Hepatic stellate cell (primary cell): ENCODE results near the gene VAT1.

ENCODE experiments used
- DNase-seq: peaks from one replicate; pipeline ENCODE4 v3.0.0; 2011; ENCODE audit warnings: low spot score

The VAT1 gene

DNA sequence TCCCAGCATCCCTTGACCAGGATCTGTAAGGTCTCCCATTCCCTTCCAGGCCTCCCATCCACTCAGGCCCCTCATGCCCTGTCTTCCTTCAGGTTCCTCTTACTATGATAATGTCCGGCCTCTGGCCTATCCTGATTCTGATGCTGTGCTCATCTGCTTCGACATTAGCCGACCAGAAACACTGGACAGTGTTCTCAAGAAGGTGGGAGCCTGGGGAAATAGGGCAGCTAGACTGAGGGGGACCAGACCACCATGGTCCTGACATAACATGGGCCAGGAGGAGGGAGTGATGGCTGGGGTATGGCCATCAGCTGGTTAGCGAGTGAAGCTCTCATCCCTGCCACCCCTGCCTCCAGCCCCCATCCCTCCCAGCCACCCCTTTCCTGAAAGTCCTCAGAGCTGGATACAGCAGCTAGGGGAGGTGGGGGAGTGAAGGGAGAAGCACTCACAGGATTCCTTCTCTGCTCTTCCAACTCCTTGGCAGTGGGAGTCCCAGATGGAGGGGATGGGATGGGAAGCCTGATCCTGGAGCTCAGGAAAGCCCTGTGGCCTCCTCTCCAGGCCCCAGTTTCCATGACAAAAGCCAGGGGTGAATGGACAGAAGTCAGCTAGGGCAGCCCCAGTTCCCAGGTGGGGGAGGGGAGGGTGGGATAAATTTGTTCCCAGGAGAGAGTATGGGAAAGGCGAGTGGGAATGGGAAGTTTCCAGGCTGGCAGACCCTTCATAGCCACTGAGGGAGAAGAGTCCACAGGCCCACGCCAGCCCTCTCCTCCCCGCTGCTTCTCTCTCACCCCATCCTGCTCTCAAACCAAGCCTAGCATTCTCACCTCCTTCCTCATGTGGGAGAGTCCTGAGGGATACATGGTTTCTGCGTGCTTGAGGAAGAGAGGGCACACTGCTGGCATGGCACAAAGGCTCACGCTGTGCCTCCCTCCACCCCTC is 5.2 kb upstream of the VAT1 start:
- no peak for DNase-seq

DNA sequence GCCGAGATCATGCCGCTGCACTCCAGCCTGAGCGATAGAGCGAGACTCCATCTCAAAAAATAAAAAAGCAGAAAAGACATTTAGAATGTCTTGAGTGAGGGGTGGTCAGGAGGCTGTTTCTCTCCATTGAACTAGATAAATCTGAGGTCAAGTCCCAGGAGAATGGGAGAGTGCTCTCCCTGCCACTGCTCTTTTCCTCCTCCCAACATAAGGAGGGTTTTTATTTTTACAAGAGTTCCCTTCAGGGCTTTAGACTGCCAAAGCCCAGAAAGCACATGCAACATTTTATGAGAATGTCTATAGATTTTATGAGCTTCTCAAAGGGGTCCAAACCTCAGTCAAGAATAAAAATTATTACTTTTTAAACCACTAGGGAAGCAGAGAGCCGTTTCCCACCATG is 4.4 kb upstream of the VAT1 start:
- no peak for DNase-seq

DNA sequence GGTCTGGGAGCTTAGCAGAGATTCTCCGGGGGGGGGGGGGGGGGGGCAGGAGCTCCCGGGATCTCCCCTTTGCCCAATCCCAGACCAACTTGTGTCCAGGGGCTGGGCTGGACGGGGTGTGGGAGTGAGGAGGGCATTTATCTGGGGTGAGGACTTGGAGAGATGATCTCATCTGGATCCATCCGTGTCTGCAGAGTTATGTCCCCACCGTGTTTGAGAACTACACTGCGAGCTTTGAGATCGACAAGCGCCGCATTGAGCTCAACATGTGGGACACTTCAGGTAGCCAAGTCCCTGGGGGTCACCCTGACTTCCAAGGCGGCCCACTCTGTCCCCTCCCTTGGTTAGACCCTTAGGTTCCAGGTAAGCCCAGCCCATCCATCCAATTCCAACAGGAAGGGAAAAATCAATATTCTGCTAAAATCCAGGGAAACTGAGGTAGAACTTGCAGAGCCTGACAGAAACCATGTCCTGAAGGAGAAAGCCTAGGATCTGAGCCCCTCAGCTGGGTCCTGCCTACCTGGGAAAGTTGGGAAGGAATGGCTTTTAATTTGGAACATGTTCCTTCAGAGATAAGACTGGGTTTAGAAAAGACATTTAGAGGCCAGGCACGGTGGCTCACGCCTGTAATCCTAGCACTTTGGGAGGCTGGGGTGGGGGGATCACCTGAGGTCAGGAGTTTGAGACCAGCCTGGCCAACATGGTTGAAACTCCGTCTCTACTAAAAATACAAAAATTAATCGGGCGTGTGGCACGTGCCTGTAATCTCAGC is 3.8 kb upstream of the VAT1 start:
- DNase-seq = no peak

DNA sequence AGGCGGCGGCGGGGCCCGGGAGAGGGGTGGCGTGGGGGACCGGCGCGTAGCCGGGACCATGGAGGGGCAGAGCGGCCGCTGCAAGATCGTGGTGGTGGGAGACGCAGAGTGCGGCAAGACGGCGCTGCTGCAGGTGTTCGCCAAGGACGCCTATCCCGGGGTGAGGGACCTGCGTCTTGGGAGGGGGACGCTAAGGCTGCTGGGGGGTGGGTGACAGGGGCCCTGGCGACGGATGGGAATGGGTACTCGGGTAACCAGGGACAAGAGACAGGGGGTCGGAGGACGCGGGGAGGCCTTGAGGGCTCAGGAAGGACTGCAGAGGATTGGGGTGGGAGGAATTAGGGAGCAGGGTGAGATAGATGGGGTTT is 3.1 kb upstream of the VAT1 start:
- DNase-seq = no peak

DNA sequence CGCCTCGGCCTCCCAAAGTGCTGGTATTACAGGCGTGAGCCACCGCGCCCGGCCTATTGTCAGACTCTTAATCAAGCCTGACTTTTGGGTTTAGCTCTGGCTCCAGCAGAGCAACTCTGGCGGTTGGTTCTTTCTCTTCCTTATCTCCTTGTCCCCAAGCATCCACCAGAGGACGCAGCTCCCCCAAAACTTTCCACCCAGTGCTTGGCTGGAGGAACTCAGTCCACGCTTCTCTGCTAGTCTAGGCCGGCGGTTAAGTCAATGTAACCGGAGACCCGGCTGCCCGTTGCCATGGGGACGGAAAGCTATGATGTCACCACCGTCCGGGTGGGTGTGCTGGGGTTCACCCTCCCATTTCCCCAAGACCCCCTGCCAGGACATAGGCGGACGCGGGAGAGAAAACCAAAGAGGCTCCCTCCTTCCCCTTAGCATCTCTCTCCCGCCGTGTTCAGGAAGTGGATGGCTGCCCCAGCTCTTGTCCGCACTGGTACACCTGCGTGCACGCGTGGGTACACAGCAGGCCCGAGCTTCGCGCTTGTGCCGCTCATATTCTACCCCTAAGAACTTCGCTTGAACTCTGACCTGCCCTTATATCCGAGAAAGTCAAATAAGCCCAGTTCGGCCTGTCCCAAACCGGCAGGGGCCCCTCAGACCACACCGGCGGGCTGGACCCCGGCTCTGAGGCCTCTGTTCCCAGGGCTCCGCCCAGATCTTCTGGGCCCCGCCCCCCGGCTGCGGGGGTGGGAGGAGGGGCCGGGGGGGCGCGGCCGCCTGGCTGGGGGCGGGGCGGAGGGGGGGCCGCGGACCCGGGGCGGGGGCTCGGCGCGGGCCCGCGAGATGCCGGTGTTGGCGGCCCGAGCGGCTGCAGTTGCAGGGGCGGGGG is 2.5 kb upstream of the VAT1 start, which contains the start of gene RND2:
Gene RND2 (plus strand): TSS at position 825 of the 883 bp plus-strand sequence. CDS start 117 bp downstream, outside the sequence.
- peak; percentile 99 for DNase-seq

DNA sequence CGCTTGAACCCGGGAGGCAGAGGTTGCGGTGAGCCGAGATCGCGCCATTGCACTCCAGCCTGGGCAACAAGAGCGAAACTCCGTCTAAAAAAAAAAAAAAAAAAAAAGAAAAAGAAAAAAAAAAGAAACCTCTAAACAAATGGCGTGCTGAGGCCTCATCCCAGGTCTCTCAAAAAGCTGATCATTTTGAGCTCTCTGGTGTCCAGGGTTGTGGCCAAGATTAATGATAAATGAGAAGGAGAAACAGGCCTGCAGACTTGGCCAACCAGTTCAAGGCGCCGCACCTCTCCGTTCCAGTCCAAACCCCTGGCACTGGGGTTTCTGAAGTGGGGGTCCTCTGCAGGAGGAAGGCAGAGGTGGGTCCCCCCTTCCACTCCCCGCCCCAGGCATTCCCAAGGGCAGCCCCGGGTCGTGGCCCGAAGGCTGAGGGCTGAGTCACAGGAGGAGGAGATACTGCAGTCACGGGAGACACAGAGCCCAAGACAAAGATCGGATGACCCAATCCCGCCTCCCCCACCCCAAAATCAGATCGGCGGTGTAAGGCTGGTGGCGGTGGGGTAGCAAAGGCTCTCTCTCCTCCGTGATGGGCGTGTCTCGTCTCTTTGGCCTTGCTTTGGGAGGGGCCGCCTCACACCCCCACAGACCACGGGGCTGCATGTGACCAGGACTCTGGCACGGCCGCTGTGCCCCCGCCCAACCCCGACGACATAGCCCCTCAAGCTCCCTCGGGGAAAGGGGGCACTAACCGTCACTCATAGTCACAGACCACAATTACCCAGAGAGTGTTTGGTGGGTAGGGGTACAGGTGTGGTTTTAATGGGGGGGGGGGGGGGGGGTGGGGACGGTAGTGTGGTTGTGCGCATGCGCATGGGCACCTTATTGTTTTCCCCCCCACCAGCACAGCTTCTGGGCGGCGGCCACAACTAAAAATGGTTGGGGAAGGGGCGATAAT is 1.1 kb downstream of the VAT1 start:
- DNase-seq = peak; percentile 94

DNA sequence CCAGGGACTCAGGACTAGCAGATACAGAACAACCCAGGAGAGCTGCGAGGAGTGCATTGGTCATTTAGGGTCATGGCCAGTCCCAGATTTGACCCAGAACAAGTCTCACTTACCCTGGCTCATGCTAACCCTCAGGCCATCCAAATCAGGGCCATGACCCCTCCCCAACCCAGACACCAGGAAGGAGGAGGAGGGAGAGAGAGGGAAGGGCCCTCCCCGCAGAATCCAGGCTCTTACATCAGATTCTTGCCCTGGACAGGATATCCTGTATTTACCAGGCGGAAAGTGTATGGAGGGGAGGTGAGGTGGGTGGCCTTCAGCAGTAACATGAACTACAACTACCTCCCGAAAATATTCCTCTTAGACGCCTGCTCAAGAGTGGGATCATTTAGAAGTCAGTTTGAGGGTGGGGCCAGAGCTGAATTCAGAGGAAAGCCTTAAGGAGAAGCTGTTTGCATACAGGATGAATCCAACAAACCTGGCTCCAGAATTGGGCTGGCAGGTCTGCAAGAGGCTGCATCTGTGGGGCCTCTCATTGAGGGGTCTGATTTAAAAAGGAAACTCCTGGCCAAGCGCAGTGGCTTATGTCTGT is 2.1 kb downstream of the VAT1 start:
- DNase-seq = no peak

DNA sequence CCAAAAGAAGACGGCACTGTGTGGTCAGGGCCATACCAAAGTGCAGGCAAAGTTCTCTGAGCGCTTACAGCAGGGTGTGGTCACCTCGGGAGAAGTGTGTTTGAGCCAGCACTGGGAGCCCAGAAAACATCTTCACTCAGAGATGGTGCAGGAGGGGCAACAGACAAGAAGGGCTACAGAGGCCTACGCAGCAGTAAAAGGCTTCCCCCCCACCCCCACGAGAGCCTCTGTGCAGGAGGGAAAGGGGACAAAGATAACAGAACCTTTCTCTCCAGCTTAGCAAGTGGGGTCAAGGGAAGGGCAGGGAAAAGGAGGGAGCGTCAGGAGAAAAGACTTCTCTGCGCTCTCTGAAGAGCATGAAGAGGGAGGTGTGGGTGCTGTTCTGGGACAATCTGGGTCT is 2.8 kb downstream of the VAT1 start:
- no peak for DNase-seq

DNA sequence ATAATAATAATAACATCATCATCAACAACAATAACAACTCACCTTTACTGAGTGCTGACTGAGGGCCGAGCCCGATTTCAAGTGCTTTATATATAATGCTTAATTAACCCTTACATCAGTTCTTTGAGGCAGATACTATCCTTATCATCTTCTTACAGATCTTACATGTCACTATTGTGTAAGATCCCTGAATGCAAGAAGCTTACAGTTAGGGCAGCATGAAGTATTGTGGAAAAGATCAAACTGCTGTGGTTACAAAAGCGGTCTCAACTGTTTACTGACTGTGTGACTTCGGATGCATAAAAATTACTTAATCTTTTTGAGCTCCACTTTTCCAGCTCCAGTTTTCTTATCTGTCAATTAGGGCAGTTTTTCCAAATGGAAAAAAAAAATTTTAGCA is 3.3 kb downstream of the VAT1 start:
- DNase-seq = no peak

DNA sequence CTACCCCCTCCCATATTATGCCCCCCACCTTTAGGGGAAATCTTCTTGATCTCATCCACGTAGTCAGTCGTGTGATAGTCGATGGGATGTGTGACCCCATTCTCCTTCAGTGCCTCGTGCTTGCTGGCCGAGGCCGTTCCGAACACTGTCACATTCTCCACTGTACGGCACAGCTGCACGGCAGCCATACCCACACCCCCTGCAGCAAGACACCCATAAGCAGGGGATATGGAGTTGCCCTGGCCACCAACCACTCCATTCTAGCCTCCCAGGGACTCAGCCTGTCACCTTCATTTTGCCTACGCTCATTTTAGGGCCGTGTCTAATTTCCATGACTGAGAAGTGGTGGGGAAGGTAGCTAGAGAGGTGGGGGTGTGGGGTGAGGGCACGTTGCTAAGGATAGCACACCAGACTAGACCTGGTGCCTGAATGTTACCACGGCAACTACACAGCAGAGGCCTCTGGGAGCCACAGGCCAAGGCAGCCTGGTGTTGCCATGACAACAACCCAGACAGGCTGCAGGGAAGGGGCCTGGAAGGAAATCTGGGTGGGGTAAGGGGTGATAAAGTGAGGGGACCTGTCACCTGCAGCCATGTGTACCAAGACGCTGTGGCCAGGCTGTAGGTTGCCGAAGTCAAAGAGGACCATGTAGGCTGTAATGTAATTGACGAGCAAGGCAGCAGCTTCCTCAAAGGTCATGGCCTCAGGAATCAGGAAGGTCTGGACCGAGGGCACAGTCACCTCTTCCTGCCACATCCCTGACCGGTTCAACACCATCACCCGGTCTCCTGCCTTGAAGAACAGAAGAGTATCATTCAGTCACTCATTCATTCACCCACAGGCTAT is 4.0 kb downstream of the VAT1 start:
- no peak for DNase-seq

DNA sequence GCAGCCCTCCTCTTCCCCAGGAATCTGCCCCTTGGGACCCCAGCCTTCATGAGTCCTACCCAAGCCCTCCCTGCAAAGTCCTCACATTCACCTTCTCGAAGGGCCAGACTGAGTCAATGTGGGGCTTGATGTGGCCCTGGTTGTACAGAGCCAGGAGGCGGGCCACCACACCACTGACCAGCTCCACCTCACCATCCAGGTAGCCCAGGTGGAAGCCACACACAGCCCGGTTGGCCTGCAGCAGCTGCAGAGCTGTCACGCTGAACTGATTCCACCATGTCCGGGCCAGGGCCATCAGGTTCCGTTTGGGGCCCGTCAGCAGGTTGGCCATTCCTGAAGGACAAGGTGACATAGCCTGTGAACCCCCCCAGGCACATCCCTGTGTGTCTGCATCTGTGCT is 6.0 kb downstream of the VAT1 start:
- no peak for DNase-seq

DNA sequence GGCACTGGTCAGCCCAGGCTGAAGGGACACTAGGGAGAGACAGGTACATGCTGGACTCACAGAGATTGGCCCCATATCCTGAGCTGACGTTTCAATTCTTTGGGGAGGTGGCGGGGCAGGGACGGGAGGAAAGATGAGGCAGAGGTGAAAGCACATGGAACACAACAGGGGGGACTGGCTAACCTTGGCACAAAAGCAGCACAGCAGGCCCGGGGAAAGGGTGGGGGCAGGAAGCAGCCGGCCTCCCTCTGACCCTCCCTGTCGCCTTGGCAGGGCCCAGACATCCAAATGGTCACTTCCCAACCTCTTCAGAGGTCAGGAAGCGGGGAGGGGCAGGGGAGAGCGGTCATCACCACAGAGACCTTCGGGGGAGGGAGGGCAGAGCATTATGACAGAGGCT is 6.6 kb downstream of the VAT1 start:
- no peak for DNase-seq

DNA sequence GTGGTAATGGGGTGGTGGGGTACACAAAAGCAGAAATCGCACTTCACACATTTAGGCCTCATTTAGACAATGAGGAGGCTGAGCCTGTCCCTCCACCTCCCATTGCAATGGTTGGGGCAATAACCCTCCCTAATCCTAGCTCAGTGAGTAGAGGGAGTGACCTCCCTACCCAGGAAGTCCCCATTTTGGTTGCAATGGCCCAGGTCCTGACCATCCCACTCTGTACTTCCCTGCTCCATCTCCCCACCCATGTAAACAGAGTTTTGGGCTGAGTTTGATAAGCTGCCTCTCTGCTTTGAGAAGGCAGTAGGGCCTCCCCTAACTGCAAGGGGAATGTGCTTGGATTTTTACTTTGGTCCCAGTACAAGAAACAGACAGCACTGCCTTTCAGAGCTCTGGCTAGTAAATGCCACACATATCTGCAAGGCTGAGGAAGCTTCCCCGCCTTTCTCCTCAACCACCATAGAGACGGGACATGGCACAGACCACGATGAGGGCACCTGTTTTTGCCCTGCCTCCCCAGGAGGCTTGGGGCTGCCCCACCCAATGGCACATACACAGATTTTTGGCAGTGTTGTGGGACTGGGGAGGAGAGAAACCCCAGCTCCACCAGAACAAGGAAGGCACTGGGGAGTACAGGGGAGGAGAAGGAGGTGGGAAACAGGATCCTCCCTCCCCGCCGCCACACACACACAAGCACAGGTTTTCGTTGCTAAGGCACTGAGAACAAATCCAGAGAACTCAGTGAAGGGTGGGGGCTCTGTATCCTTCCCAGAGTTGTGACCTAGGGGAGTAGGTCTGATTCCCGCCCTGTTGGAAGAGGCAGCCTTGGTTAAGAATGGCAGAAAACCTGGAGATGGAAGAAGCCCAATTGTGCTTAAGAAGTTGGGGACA is 7.3 kb downstream of the VAT1 start:
- DNase-seq = no peak

DNA sequence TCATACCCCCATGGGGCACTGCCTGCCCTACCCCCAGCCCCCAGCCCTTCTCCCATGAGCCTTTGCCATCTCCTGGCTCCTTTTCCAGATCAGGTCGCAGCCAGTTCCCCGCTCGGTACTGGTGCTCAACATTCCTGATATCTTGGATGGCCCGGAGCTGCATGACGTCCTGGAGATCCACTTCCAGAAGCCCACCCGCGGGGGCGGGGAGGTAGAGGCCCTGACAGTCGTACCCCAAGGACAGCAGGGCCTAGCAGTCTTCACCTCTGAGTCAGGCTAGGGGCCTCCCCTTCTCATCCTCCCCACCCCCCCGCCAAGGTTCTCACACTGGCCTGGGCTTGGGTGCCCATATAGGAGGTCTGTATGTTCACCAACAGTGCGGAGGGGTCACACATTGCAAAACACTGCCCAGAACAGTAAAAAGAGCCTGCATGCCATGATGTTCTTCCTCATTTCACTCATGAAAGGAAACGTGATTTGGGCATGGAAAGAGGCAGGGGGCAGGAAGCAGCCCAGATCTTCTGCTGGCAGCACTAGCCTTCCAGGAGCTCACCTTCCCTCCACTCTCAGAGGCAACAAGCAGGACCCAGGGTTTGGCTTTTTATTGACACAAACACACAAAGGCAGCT is 8.1 kb downstream of the VAT1 start:
- DNase-seq = no peak

DNA sequence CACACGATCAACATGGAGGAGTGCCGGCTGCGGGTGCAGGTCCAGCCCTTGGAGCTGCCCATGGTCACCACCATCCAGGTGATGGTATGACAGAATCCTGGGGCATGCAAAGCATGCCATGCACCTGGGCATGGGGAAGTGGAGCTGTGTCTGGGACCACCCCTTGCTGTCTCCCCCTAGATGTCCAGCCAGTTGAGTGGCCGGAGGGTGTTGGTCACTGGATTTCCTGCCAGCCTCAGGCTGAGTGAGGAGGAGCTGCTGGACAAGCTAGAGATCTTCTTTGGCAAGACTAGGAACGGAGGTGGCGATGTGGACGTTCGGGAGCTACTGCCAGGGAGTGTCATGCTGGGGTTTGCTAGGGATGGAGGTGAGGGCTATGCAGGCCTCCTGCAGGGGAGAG is 8.9 kb downstream of the VAT1 start:
- DNase-seq = no peak

DNA sequence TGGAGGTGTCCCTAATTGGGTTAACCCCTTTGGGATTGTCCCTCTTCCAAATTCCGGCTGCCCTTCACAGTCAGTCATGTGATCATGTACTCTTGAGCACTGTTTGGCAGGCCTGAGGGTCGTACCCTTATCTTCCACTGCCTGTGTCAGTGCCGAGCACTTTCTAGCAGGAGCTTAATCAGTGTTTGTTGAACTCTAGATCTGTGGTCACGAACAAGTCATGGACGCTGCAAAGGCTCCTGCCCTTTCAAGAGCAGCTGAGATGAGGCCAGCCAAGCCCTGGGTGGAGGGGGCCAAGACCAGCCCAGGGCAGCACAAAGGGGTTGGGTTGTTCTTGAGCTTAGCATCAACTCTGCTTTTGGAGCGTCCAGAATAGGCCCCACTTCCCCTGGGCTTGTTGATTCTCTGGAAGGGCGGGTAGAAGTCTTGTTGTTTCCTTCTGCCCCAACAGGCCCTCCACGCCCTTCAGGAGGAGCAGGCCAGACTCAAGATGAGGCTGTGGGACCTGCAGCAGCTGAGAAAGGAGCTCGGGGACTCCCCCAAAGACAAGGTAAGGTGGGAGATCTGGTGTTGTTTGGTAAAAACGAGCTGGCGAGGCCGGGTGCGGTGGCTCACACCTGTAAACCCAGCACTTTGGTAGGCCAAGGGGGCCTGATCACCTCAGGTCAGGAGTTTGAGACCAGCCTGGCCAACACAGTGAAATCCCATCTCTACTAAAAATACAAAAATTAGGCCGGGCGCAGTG is 10.3 kb downstream of the VAT1 start:
- no peak for DNase-seq

DNA sequence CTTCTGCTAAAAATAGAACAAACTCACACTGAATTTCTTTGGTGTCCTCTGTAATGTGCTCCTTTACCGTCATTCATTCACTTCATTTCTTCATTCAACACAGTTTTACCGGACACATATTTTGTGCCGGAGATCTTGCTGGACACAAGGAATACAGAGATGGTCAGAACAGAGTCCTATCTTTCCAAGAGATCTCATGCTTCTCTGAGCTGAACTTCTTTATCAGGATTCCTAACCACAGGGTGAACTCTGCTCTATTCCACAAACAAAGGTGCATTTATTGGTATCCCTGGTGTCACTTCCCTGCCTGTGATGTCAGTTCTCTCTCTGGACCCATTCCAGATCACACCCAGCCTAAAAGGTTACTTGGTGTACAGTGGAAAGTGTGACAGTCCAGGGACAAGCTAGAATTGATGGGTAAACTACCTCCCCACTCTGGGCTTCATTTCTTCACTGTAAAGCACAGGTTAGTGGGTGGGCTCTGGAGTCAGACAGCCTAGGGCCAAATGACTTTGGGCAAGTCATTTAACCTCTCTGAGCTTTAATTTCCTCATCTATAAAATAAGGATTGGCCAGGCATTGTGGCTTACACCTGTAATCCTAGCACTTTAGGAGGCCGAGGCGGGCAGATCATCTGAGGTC is 11.4 kb downstream of the VAT1 start:
- DNase-seq = no peak
